Measurements from ENCODE around the gene DZIP1. TPM values are rescaled to one million over a fixed set of nuclear protein-coding genes. Genes with fewer than 3 reads are reported as not detected.

The DZIP1 gene
- total and polyA plus RNA-seq, 2 of the 13 experiments (the other 11 are each of a cell fraction or from before 2014, with no cell fraction given): 11.0 to 36.7 TPM

- no peak for TF ChIP-seq ZNF510 (CRISPR knock-in tag; IDR thresholded peaks at IDR 0.05; ENCODE audit: low read depth)
- TF ChIP-seq, protein P1, sequence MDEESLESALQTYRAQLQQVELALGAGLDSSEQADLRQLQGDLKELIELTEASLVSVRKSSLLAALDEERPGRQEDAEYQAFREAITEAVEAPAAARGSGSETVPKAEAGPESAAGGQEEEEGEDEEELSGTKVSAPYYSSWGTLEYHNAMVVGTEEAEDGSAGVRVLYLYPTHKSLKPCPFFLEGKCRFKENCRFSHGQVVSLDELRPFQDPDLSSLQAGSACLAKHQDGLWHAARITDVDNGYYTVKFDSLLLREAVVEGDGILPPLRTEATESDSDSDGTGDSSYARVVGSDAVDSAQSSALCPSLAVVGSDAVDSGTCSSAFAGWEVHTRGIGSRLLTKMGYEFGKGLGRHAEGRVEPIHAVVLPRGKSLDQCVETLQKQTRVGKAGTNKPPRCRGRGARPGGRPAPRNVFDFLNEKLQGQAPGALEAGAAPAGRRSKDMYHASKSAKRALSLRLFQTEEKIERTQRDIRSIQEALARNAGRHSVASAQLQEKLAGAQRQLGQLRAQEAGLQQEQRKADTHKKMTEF (CRISPR knock-in tag; IDR thresholded peaks at IDR 0.05): no peak
- TF ChIP-seq FOXP1 (IDR thresholded peaks at IDR 0.05): no peak
- TF ChIP-seq FOXP1 (CRISPR knock-in tag; IDR thresholded peaks at IDR 0.05): no peak
- peak; percentile 29; the same call in 1 of the 2 replicates for TF ChIP-seq RBFOX2 (IDR thresholded peaks at IDR 0.05; ENCODE audit: low read depth, low read length)
- no peak for TF ChIP-seq ZNF644 (CRISPR knock-in tag; IDR thresholded peaks at IDR 0.05; ENCODE audit: low read depth)
- TF ChIP-seq TFDP2 (CRISPR knock-in tag; IDR thresholded peaks at IDR 0.05): 0 out of 2 replicates have a peak, but pooled peaks have one; percentile 22
- TF ChIP-seq GLI4 (CRISPR knock-in tag; IDR thresholded peaks at IDR 0.05; ENCODE audit: borderline replicate concordance): no peak
- no peak for TF ChIP-seq ZNF691 (CRISPR knock-in tag; IDR thresholded peaks at IDR 0.05; ENCODE audit: borderline replicate concordance, low read depth)
- TF ChIP-seq ELF3 (CRISPR knock-in tag; IDR thresholded peaks at IDR 0.05): no peak
- TF ChIP-seq TCF7L2 (IDR thresholded peaks at IDR 0.05; ENCODE audit: low read depth, low read length): no peak
- peak; percentile 43; the same call in 1 of the 2 replicates for TF ChIP-seq GABPB1 (CRISPR knock-in tag; IDR thresholded peaks at IDR 0.05)
- no peak for TF ChIP-seq GATAD2A (CRISPR knock-in tag; IDR thresholded peaks at IDR 0.05)
- TF ChIP-seq ATF4 (CRISPR knock-in tag; IDR thresholded peaks at IDR 0.05): no peak
- TF ChIP-seq KMT2A (CRISPR knock-in tag; IDR thresholded peaks at IDR 0.05): 0 out of 2 replicates have a peak, but pooled peaks have one; percentile 23
- no peak for TF ChIP-seq ZNF275 (CRISPR knock-in tag; IDR thresholded peaks at IDR 0.05; ENCODE audit: borderline replicate concordance)
- TF ChIP-seq MAFF (IDR thresholded peaks at IDR 0.05; ENCODE audit: low read depth, low read length): no peak
- 0 out of 2 replicates have a peak, but pooled peaks have one; percentile 35 for TF ChIP-seq MED1 (CRISPR knock-in tag; IDR thresholded peaks at IDR 0.05)
- no peak for TF ChIP-seq TOE1 (CRISPR knock-in tag; IDR thresholded peaks at IDR 0.05)
- no peak for TF ChIP-seq ZNF737 (CRISPR knock-in tag; IDR thresholded peaks at IDR 0.05; ENCODE audit: borderline replicate concordance)
- peak; percentile 89 for TF ChIP-seq HNF4A (CRISPR knock-in tag; IDR thresholded peaks at IDR 0.05)
- TF ChIP-seq SOX13 (IDR thresholded peaks at IDR 0.05): no peak
- no peak for TF ChIP-seq SOX13 (CRISPR knock-in tag; conservative IDR thresholded peaks at IDR 0.05 in 1 of 2, IDR thresholded peaks at IDR 0.05 in 1 of 2)
- peak; percentile 58; the same call in 1 of the 2 replicates for TF ChIP-seq MLX (CRISPR knock-in tag; IDR thresholded peaks at IDR 0.05)
- no peak for TF ChIP-seq TCF7 (IDR thresholded peaks at IDR 0.05; ENCODE audit: low read depth)
- peak; percentile 61; the same call in 1 of the 2 replicates for TF ChIP-seq SALL1 (CRISPR knock-in tag; IDR thresholded peaks at IDR 0.05)
These were observed 2.4 kb downstream of the DZIP1 start (continued) for GRCh38 chr13:95642028-95642621.

Measured in HepG2 (cell line).